Gastrocnemius medialis (tissue), 4 donors: ENCODE measurements around the gene APBB2.

ENCODE experiments used
- CTCF ChIP-seq, 5 experiments: fragments of 450-650 bp in 3 of 5; fragments of 200-600 bp in 2 of 5; sonication (generic) in 2 of 5; IDR thresholded peaks in 4 of 5; conservative IDR thresholded peaks in 1 of 5; 1 replicate in 4 of 5; 2 replicates in 1 of 5; pipeline ENCODE4 v1.5.1; 2016 to 2019; ENCODE audit warnings: antibody characterized with exemption in 5 of 5, mild to moderate bottlenecking in 3 of 5, moderate library complexity in 3 of 5
- POLR2A ChIP-seq, 2 donors: fragments of 450-650 bp; IDR thresholded peaks; one replicate each; pipeline ENCODE4 v1.6.1; 2017; ENCODE audit warnings: antibody characterized with exemption in 2 of 2, mild to moderate bottlenecking in 2 of 2, moderate library complexity in 2 of 2

DNA sequence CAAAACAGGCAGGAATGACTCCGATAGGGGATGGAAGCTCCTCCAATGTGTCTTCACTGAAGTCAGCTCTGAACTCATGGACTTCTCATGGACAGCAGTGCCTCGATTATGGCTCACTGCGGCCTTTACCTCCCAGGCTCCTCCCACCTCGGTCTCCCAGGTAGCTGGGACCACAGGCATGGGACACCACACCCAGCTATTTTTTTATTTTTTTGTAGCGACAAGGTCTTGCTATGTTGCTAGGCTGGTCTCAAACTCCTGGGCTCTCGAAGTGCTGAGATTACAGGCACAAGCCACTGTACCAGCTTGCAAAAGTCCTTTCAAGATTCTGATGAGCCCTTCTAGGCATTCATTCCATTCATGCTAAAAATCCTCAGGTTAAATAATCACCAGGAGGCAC is 283.1 kb downstream of the APBB2 start:
- no peak for TF ChIP-seq CTCF (IDR thresholded peaks at IDR 0.05 in 4 of 5, conservative IDR thresholded peaks at IDR 0.05 in 1 of 5)
- TF ChIP-seq POLR2A (IDR thresholded peaks at IDR 0.05): no peak
